Endothelial cell (in vitro differentiated cells): ENCODE measurements around the gene OR5I1. TPM values are rescaled to one million over a fixed set of nuclear protein-coding genes. Genes with fewer than 3 reads are reported as not detected.
"Not testable (repeated sequence)": the region's sequence is repeated elsewhere in the genome, so short reads cannot be mapped to it uniquely, and the experiment has no call there.

Source experiments
- DNase-seq: peaks from one replicate; pipeline ENCODE4 v3.0.0; 2021; ENCODE audit warnings: low spot score
- H3K27ac Mint-ChIP-seq: one replicate; pipeline ENCODE4 v1.8.0; 2021; ENCODE audit warnings: mixed read lengths, inconsistent platforms; ENCODE audit not compliant: unreplicated experiment
- H3K27me3 Mint-ChIP-seq: one replicate; pipeline ENCODE4 v1.8.0; 2021; ENCODE audit warnings: mild to moderate bottlenecking, moderate library complexity, mixed read lengths, inconsistent platforms; ENCODE audit not compliant: unreplicated experiment
- H3K36me3 Mint-ChIP-seq: one replicate; pipeline ENCODE4 v1.8.0; 2021; ENCODE audit warnings: mild to moderate bottlenecking, low read depth, mixed read lengths, inconsistent platforms; ENCODE audit not compliant: unreplicated experiment
- H3K4me1 Mint-ChIP-seq: one replicate; pipeline ENCODE4 v1.8.0; 2021; ENCODE audit warnings: mild to moderate bottlenecking, mixed read lengths, inconsistent platforms; ENCODE audit not compliant: unreplicated experiment
- H3K4me3 Mint-ChIP-seq: one replicate; pipeline ENCODE4 v1.8.0; 2021; ENCODE audit warnings: mild to moderate bottlenecking, mixed read lengths, inconsistent platforms; ENCODE audit not compliant: unreplicated experiment
- H3K9me3 Mint-ChIP-seq: one replicate; pipeline ENCODE4 v1.8.0; 2021; ENCODE audit warnings: mixed read lengths, inconsistent platforms; ENCODE audit not compliant: unreplicated experiment
- total RNA-seq: library from RNA; stranded (reverse); fragmentation: NEBNext Ultra II Directional; extraction: Animal tissue kit (Norgen Biotek cat#: 25700); gene quantifications from one replicate; pipeline ENCODE4 v1.2.1, GENCODE V29; 2021; ENCODE audit not compliant: unreplicated experiment
- TF ChIP-seq, protein P1 (sequence below): fragments of 200-600 bp; sonication (generic); IDR thresholded peaks from one replicate; pipeline ENCODE4 v1.5.0; 2021; ENCODE audit warnings: antibody characterized with exemption; ENCODE audit not compliant: unreplicated experiment

Gene OR5I1
- total RNA-seq, 1 donor from 2014 or later: not detected

DNA sequence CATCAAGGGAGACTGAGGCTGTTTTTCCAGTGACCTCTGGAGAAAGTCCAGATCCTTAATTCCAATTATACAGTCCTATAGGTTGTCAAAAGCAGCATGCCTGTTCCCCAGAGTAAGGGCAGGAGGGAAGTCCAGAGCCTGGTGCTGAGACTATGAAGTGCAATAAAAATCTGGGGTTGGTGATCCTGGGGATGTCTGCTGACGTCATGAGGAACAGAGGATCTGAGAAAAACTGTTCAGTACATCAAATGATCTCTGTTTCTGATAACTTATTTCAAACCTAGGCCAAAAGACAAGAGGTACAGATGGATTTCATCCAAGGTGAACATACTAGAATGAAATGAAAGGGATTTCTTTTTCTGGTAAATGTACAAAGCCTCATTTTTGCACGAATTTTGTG lies 33.9 kb downstream of the OR5I1 start:
- Mint-ChIP-seq H3K4me3 (no peak overlapping the region), H3K36me3 (no peaks in the 10 kb centered on the region), H3K27ac (no peak overlapping the region), H3K4me1 (no peaks in the 10 kb centered on the region), H3K27me3 (no peaks in the 10 kb centered on the region), H3K9me3 (no peaks in the 10 kb centered on the region)
- DNase-seq: no peak
- TF ChIP-seq, protein P1, sequence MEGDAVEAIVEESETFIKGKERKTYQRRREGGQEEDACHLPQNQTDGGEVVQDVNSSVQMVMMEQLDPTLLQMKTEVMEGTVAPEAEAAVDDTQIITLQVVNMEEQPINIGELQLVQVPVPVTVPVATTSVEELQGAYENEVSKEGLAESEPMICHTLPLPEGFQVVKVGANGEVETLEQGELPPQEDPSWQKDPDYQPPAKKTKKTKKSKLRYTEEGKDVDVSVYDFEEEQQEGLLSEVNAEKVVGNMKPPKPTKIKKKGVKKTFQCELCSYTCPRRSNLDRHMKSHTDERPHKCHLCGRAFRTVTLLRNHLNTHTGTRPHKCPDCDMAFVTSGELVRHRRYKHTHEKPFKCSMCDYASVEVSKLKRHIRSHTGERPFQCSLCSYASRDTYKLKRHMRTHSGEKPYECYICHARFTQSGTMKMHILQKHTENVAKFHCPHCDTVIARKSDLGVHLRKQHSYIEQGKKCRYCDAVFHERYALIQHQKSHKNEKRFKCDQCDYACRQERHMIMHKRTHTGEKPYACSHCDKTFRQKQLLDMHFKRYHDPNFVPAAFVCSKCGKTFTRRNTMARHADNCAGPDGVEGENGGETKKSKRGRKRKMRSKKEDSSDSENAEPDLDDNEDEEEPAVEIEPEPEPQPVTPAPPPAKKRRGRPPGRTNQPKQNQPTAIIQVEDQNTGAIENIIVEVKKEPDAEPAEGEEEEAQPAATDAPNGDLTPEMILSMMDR: no peak

DNA sequence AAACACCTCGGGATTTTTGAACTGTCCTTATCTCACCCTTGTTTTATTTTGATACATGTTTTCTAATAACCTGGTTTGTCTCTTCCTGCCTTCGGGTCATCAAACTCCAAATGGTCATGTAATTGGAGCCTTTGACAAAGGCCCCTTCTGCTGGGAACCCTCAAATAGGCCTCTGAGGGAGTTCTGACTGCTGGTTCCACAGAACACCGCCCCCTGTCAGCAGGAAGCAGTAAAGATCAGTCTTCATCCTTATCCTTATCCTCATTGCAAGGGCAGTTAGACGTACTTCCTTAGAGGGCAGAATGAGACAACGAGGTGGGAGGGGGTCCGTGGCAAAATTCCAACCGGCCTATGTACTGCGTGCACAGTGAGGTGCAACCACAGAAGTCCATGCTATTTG lies 41.0 kb downstream of the OR5I1 start:
- TF ChIP-seq, protein P1: no peak
- Mint-ChIP-seq H3K4me1 (no peaks in the 10 kb centered on the region), H3K9me3 (no peaks in the 10 kb centered on the region), H3K27me3 (peaks cover 3% of the 10 kb centered on the region), H3K27ac (no peak overlapping the region), H3K36me3 (no peaks in the 10 kb centered on the region), H3K4me3 (no peak overlapping the region)
- no peak for DNase-seq

DNA sequence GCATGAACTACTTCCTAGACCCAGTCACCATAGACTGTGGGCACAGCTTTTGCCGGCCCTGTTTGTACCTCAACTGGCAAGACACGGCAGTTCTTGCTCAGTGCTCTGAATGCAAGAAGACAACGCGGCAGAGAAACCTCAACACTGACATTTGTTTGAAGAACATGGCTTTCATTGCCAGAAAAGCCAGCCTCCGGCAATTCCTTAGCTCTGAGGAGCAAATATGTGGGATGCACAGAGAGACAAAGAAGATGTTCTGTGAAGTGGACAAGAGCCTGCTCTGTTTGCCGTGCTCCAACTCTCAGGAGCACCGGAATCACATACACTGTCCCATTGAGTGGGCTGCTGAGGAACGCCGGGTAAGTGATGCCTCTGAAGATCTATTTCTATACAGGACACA lies 50.7 kb downstream of the OR5I1 start:
- H3K4me1 Mint-ChIP-seq, H3K27ac Mint-ChIP-seq, H3K4me3 Mint-ChIP-seq, H3K36me3 Mint-ChIP-seq, DNase-seq, H3K9me3 Mint-ChIP-seq, H3K27me3 Mint-ChIP-seq: not testable (repeated sequence)

Other genes starting within 250 kb of the OR5I1 start
- not detected for gene OR5D13, start 163.0 kb downstream of the OR5I1 start, total RNA-seq
- not detected for gene OR5D14, start 140.8 kb downstream of the OR5I1 start, total RNA-seq
- not detected for gene OR5L1, start 125.0 kb downstream of the OR5I1 start, total RNA-seq
- not detected for gene OR5D18, start 116.8 kb downstream of the OR5I1 start, total RNA-seq
- not detected for gene OR5L2, start 109.2 kb downstream of the OR5I1 start, total RNA-seq
- not detected for gene OR5D16, start 97.6 kb downstream of the OR5I1 start, total RNA-seq
- not detected for gene TRIM51, start 53.1 kb downstream of the OR5I1 start, total RNA-seq
- gene OR5W2, start 21.8 kb downstream of the OR5I1 start, total RNA-seq: not detected
- not detected for gene OR10AG1, start 33.5 kb upstream of the OR5I1 start, total RNA-seq
- not detected for gene OR5F1, start 58.2 kb upstream of the OR5I1 start, total RNA-seq
- not detected for gene OR5AS1, start 91.3 kb upstream of the OR5I1 start, total RNA-seq
- not detected for gene OR8I2, start 156.9 kb upstream of the OR5I1 start, total RNA-seq
- not detected for gene OR8H2, start 167.3 kb upstream of the OR5I1 start, total RNA-seq
- not detected for gene OR8H3, start 186.0 kb upstream of the OR5I1 start, total RNA-seq
- not detected for gene OR8J3, start 203.8 kb upstream of the OR5I1 start, total RNA-seq
- gene OR8K5, start 223.9 kb upstream of the OR5I1 start, total RNA-seq: not detected
- not detected for gene OR5J2, start 240.2 kb upstream of the OR5I1 start, total RNA-seq